ENCODE results near the gene CPNE4. TPM values are rescaled to one million over a fixed set of nuclear protein-coding genes. Genes with fewer than 3 reads are reported as not detected.

The CPNE4 gene
- total RNA-seq, 1 experiment from 2014 or later: 1.9 TPM

DNA sequence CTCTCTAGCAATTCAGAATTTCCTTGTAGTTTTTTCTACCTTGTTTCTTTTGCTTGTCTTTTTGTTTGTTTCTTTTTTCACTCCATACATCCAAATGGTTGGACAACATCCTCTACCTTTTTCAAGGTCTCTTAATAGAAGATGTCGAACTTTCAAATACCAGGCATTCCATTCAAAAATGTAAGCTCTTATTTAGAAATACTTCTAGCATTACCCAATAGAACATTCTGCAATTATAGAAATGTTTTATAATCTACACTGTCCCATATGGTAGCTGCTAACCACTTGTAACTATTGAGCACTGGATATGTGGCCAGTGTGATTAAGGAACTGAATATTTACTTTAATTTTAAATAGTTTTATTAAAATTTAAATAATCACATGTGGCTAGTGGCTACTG, 335.8 kb downstream of the CPNE4 start:
- H3K4me1 ChIP-seq (ENCODE audit: insufficient read depth, low read length): no peaks in the 10 kb centered on the region
- H4K5ac ChIP-seq (ENCODE audit: insufficient read length, low read depth, low read length): no peak overlapping the region
- no peaks in the 10 kb centered on the region for H3K36me3 Mint-ChIP-seq (ENCODE audit: insufficient read depth in 1 of 3, low read depth in 3 of 3)
- no peak overlapping the region for H3K18ac ChIP-seq (ENCODE audit: insufficient read length, low read depth, low read length)
- no peak overlapping the region for H3K9ac ChIP-seq (ENCODE audit: extremely low read depth, insufficient read length, low read length)
- H3T11ph ChIP-seq (ENCODE audit: low read length): no peak overlapping the region
- H3K27ac Mint-ChIP-seq: no peak overlapping the region
- H2BK120ac ChIP-seq (ENCODE audit: low read depth, low read length, poor library complexity, severe bottlenecking): no peak overlapping the region
- no peak overlapping the region for H3K4me2 ChIP-seq (ENCODE audit: insufficient read depth, insufficient read length, low read length)
- peaks cover 0 to 2% of the 10 kb centered on the region in 2 experiments; a peak in 1 of 4 replicates for H3K4me1 Mint-ChIP-seq
- no peak overlapping the region for H2BK15ac ChIP-seq (ENCODE audit: low read depth, low read length)
- no peak overlapping the region for H3K4me3 Mint-ChIP-seq
- H3K4ac ChIP-seq (ENCODE audit: low read depth, low read length): no peak overlapping the region
- no peaks in the 10 kb centered on the region for H3K79me2 ChIP-seq (ENCODE audit: insufficient read depth, low read length)
- no peaks in the 10 kb centered on the region for H3K79me1 ChIP-seq (ENCODE audit: insufficient read depth, low read depth, low read length, poor library complexity, severe bottlenecking)
- no CpG with 5 or more reads among the region's 1 CpG for WGBS (ENCODE audit: extremely low coverage, insufficient read length, low lambda C conversion rate)
- no peaks in the 10 kb centered on the region; a peak in 1 of 5 replicates for H3K9me3 Mint-ChIP-seq
- H2BK5ac ChIP-seq (ENCODE audit: insufficient read length, low read length): no peak overlapping the region
- H3K23ac ChIP-seq (ENCODE audit: insufficient read length, low read depth, low read length): no peak overlapping the region
- no peaks in the 10 kb centered on the region for H3K9me3 ChIP-seq (ENCODE audit: control insufficient read depth, low read depth, low read length)
- DNase-seq: no peak
- no peaks in the 10 kb centered on the region for H3K27me3 ChIP-seq (ENCODE audit: insufficient read depth, low read length)
- no peak overlapping the region for H3K56ac ChIP-seq (ENCODE audit: insufficient read length, low read depth, low read length)
- no peak overlapping the region for H2BK20ac ChIP-seq (ENCODE audit: low read depth, low read length, poor library complexity, severe bottlenecking)
- H3K27me3 Mint-ChIP-seq (ENCODE audit: low read depth): no peaks in the 10 kb centered on the region
- no peak overlapping the region for H2AFZ ChIP-seq (ENCODE audit: low read length)
- H2BK12ac ChIP-seq (ENCODE audit: insufficient read length, low read depth, low read length): no peak overlapping the region
- H4K91ac ChIP-seq (ENCODE audit: insufficient read length, low read depth, low read length): no peak overlapping the region
- no peak overlapping the region for H3K14ac ChIP-seq (ENCODE audit: insufficient read depth, low read length)
- TF ChIP-seq, protein P1, sequence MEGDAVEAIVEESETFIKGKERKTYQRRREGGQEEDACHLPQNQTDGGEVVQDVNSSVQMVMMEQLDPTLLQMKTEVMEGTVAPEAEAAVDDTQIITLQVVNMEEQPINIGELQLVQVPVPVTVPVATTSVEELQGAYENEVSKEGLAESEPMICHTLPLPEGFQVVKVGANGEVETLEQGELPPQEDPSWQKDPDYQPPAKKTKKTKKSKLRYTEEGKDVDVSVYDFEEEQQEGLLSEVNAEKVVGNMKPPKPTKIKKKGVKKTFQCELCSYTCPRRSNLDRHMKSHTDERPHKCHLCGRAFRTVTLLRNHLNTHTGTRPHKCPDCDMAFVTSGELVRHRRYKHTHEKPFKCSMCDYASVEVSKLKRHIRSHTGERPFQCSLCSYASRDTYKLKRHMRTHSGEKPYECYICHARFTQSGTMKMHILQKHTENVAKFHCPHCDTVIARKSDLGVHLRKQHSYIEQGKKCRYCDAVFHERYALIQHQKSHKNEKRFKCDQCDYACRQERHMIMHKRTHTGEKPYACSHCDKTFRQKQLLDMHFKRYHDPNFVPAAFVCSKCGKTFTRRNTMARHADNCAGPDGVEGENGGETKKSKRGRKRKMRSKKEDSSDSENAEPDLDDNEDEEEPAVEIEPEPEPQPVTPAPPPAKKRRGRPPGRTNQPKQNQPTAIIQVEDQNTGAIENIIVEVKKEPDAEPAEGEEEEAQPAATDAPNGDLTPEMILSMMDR (conservative IDR thresholded peaks at IDR 0.05): no peak
- no peaks in the 10 kb centered on the region for H3K23me2 ChIP-seq (ENCODE audit: insufficient read length, low read depth, low read length, poor library complexity, severe bottlenecking)
- H4K8ac ChIP-seq (replicated peaks; ENCODE audit: insufficient read length, low read depth, low read length): no peak overlapping the region
- no peaks in the 10 kb centered on the region for H4K20me1 ChIP-seq (ENCODE audit: control insufficient read depth, insufficient read depth, insufficient read length)
- H3K27ac ChIP-seq (ENCODE audit: insufficient read length, low read depth, low read length): no peak overlapping the region
- H2AK5ac ChIP-seq (ENCODE audit: insufficient read length, low read length): no peak overlapping the region
